WTC11 (cell line): ENCODE data around the gene ATOSB. TPM values are rescaled to one million over a fixed set of nuclear protein-coding genes. Genes with fewer than 3 reads are reported as not detected.
A peak's percentile ranks its signal among the peaks of the same experiment; 100 is the strongest.

ENCODE experiments used
- ATAC-seq: fragments of 200-7000 bp; cut with Tn5 transposase; 2 replicates; pipeline ENCODE4 v1.10.0; 2021; ENCODE audit warnings: mild to moderate bottlenecking, moderate library complexity
- CTCF ChIA-PET: fragments of 300-600 bp; sonication (Branson Sonifier 250); formaldehyde crosslinking; loops from one replicate; lab custom pipeline; 2021; ENCODE audit warnings: antibody characterized with exemption; lab: Charles Lee
- POLR2A ChIA-PET: fragments of 350-600 bp; sonication (Branson Sonifier 250); formaldehyde crosslinking; loops from one replicate; lab custom pipeline; 2021; ENCODE audit warnings: antibody characterized with exemption; lab: Charles Lee
- DNase-seq: peaks from one replicate; pipeline ENCODE4 v3.0.0; 2021; ENCODE audit warnings: low spot score
- H3K27ac Mint-ChIP-seq: 2 replicates; pipeline ENCODE4 v1.8.0; 2021; ENCODE audit warnings: mixed read lengths
- H3K27me3 Mint-ChIP-seq: 2 replicates; pipeline ENCODE4 v1.8.0; 2021; ENCODE audit warnings: low read depth, mild to moderate bottlenecking, moderate library complexity, mixed read lengths
- H3K36me3 Mint-ChIP-seq: 2 replicates; pipeline ENCODE4 v1.8.0; 2021; ENCODE audit warnings: mixed read lengths
- H3K4me1 Mint-ChIP-seq: 2 replicates; pipeline ENCODE4 v1.8.0; 2022; ENCODE audit warnings: mixed read lengths
- H3K4me3 Mint-ChIP-seq: 2 replicates; pipeline ENCODE4 v1.8.0; 2021; ENCODE audit warnings: mild to moderate bottlenecking, moderate library complexity, mixed read lengths
- H3K9me3 Mint-ChIP-seq: 2 replicates; pipeline ENCODE4 v1.8.0; 2021; ENCODE audit warnings: mixed read lengths
- AR ChIP-seq: fragments of 250-450 bp; sonication (Bioruptor Pico); IDR thresholded peaks from 2 replicates; pipeline ENCODE4 v1.9.0; 2021; ENCODE audit warnings: mild to moderate bottlenecking
- ETV6 ChIP-seq: sonication (generic); formaldehyde crosslinking; IDR thresholded peaks from 2 replicates; pipeline ENCODE4 v1.8.1; 2022; ENCODE audit warnings: mild to moderate bottlenecking, missing genetic modification reagents
- MYBL2 ChIP-seq: sonication (generic); formaldehyde crosslinking; IDR thresholded peaks from 2 replicates; pipeline ENCODE4 v1.8.1; 2023; ENCODE audit warnings: mild to moderate bottlenecking, moderate library complexity, missing genetic modification reagents
- NR3C1 ChIP-seq: sonication (generic); formaldehyde crosslinking; conservative IDR thresholded peaks from 2 replicates; pipeline ENCODE4 v1.8.1; 2023; ENCODE audit warnings: low read depth, mild to moderate bottlenecking, missing genetic modification reagents
- RELA ChIP-seq: sonication (generic); formaldehyde crosslinking; IDR thresholded peaks from 2 replicates; pipeline ENCODE4 v1.8.1; 2022; ENCODE audit warnings: missing genetic modification reagents, mild to moderate bottlenecking, borderline replicate concordance
- SOX15 ChIP-seq: fragments of 250-450 bp; sonication (Bioruptor Pico); IDR thresholded peaks from 2 replicates; pipeline ENCODE4 v1.9.0; 2021; ENCODE audit warnings: mild to moderate bottlenecking
- ZNF138 ChIP-seq: sonication (generic); formaldehyde crosslinking; conservative IDR thresholded peaks from 2 replicates; pipeline ENCODE4 v1.8.1; 2022; ENCODE audit warnings: mild to moderate bottlenecking, moderate library complexity, missing genetic modification reagents
- total RNA-seq: library from RNA; stranded (reverse); gene quantifications from 3 replicates; pipeline ENCODE4 v1.2.3, GENCODE V29; 2021
- TF ChIP-seq, protein P1 (sequence below): fragments of 200-600 bp; IDR thresholded peaks from 2 replicates; pipeline ENCODE4 v1.8.0; 2022; ENCODE audit warnings: antibody characterized with exemption
- TF ChIP-seq, protein P2 (sequence below): sonication (generic); formaldehyde crosslinking; IDR thresholded peaks from 2 replicates; pipeline ENCODE4 v1.8.1; 2022; ENCODE audit warnings: low read depth, missing genetic modification reagents, borderline replicate concordance
- TF ChIP-seq, protein P3 (sequence below): sonication (generic); formaldehyde crosslinking; IDR thresholded peaks from 2 replicates; pipeline ENCODE4 v1.8.0; 2023; ENCODE audit warnings: mild to moderate bottlenecking, missing genetic modification reagents
- TF ChIP-seq, protein P4 (sequence below): fragments of 250-450 bp; sonication (Bioruptor Pico); IDR thresholded peaks from 2 replicates; pipeline ENCODE4 v1.9.0; 2021; ENCODE audit warnings: mild to moderate bottlenecking, borderline replicate concordance
- TF ChIP-seq, protein P5 (sequence below): sonication (generic); formaldehyde crosslinking; IDR thresholded peaks from 2 replicates; pipeline ENCODE4 v1.8.0; 2022; ENCODE audit warnings: missing genetic modification reagents

The ATOSB gene
- total RNA-seq, 1 experiment from 2014 or later, result 8.7 TPM

GRCh38 chr9:35164711-35165110 is 49.0 kb upstream of the ATOSB start:
- Mint-ChIP-seq H3K4me3 (no peak overlapping the region), H3K27ac (peak overlapping the region; percentile 0; the same call in 1 of the 2 replicates), H3K9me3 (no peaks in the 10 kb centered on the region), H3K36me3 (no peaks in the 10 kb centered on the region), H3K4me1 (peaks cover 32% of the 10 kb centered on the region), H3K27me3 (no peaks in the 10 kb centered on the region)
- ChIA-PET POLR2A (no interaction called here), CTCF (no interaction called here)
- no peak for DNase-seq
- ATAC-seq, result no peak
- TF ChIP-seq RELA (CRISPR knock-in tag) (no peak), MYBL2 (no peak)
- TF ChIP-seq, protein P1, sequence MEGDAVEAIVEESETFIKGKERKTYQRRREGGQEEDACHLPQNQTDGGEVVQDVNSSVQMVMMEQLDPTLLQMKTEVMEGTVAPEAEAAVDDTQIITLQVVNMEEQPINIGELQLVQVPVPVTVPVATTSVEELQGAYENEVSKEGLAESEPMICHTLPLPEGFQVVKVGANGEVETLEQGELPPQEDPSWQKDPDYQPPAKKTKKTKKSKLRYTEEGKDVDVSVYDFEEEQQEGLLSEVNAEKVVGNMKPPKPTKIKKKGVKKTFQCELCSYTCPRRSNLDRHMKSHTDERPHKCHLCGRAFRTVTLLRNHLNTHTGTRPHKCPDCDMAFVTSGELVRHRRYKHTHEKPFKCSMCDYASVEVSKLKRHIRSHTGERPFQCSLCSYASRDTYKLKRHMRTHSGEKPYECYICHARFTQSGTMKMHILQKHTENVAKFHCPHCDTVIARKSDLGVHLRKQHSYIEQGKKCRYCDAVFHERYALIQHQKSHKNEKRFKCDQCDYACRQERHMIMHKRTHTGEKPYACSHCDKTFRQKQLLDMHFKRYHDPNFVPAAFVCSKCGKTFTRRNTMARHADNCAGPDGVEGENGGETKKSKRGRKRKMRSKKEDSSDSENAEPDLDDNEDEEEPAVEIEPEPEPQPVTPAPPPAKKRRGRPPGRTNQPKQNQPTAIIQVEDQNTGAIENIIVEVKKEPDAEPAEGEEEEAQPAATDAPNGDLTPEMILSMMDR, result no peak

- H3K36me3 Mint-ChIP-seq, result no peaks in the 10 kb centered on the region
- POLR2A ChIA-PET, result no interaction called here
- H3K9me3 Mint-ChIP-seq, result no peaks in the 10 kb centered on the region
- CTCF ChIA-PET, result interaction anchor here (2.0 to 3.0 kb wide), 3 partner anchors 46 to 49 kb away, joined by 8 to 19 read pairs (median 16); partner anchors contain the start of gene ATOSB
- DNase-seq, result no peak
- peak overlapping the region; percentile 96 for H3K4me3 Mint-ChIP-seq
- TF ChIP-seq NR3C1 (CRISPR knock-in tag) (no peak), ZNF138 (CRISPR knock-in tag) (no peak)
- TF ChIP-seq, protein P2, sequence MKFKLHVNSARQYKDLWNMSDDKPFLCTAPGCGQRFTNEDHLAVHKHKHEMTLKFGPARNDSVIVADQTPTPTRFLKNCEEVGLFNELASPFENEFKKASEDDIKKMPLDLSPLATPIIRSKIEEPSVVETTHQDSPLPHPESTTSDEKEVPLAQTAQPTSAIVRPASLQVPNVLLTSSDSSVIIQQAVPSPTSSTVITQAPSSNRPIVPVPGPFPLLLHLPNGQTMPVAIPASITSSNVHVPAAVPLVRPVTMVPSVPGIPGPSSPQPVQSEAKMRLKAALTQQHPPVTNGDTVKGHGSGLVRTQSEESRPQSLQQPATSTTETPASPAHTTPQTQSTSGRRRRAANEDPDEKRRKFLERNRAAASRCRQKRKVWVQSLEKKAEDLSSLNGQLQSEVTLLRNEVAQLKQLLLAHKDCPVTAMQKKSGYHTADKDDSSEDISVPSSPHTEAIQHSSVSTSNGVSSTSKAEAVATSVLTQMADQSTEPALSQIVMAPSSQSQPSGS (CRISPR knock-in tag), result no peak
- TF ChIP-seq, protein P3, sequence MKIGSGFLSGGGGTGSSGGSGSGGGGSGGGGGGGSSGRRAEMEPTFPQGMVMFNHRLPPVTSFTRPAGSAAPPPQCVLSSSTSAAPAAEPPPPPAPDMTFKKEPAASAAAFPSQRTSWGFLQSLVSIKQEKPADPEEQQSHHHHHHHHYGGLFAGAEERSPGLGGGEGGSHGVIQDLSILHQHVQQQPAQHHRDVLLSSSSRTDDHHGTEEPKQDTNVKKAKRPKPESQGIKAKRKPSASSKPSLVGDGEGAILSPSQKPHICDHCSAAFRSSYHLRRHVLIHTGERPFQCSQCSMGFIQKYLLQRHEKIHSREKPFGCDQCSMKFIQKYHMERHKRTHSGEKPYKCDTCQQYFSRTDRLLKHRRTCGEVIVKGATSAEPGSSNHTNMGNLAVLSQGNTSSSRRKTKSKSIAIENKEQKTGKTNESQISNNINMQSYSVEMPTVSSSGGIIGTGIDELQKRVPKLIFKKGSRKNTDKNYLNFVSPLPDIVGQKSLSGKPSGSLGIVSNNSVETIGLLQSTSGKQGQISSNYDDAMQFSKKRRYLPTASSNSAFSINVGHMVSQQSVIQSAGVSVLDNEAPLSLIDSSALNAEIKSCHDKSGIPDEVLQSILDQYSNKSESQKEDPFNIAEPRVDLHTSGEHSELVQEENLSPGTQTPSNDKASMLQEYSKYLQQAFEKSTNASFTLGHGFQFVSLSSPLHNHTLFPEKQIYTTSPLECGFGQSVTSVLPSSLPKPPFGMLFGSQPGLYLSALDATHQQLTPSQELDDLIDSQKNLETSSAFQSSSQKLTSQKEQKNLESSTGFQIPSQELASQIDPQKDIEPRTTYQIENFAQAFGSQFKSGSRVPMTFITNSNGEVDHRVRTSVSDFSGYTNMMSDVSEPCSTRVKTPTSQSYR (CRISPR knock-in tag), result no peak
- TF ChIP-seq, all 79 proteins: peak for 0
- no peak overlapping the region for H3K27ac Mint-ChIP-seq
- no peak for ATAC-seq
- H3K4me1 Mint-ChIP-seq, result peaks cover 42% of the 10 kb centered on the region
- H3K27me3 Mint-ChIP-seq, result no peaks in the 10 kb centered on the region
Measured at GRCh38 chr9:35163413-35163812, 47.8 kb upstream of the ATOSB start.

DNA sequence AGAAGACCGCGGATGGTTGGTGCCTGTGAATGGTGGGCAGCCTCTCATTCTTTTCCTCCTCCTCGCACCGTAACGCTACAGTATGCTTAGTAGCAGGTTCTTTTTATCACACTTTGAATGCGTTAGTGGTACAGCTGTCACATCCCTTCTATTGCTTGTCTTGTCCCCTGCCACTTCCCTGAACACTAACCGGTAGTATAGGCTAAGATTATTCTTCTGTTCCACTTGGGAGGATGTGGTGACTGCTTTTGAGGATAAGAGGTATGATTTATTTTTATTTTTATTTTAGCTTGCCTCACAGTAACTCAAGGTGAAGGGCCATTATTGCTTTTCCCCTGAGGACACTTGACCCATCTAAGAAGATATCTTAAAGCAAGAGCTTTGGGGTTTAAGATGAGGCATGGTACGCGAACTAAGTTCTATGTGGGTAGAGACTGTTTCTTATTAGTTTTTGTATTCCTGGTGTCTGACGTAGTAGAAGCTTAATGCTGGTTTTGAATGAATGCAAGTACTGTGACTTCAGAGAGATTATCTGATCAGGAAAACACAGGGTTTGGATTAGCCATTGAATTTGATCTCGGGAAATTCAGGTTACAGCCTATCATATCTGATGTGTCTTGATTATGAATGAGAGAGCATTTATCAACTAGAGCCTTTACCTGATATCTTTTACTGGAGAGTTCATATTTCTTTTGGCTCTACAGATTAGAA is 47.1 kb upstream of the ATOSB start:
- no peak for DNase-seq
- peaks cover 42% of the 10 kb centered on the region for H3K4me1 Mint-ChIP-seq
- ChIA-PET CTCF (interaction anchor here (0.9 to 3.0 kb wide), 5 partner anchors 46 to 628 kb away, joined by 3 to 20 read pairs (median 16); partner anchors contain the start of gene ATOSB), POLR2A (interaction anchor here (0.6 to 1.3 kb wide), 3 partner anchors 46 to 378 kb away, joined by 3 to 5 read pairs (median 3); partner anchors contain the start of gene STOML2)
- no peak for ATAC-seq
- H3K36me3 Mint-ChIP-seq, result no peaks in the 10 kb centered on the region
- H3K4me3 Mint-ChIP-seq, result peak overlapping the region; percentile 96
- H3K27ac Mint-ChIP-seq, result peak overlapping the region; percentile 91
- no peaks in the 10 kb centered on the region for H3K9me3 Mint-ChIP-seq
- no peaks in the 10 kb centered on the region for H3K27me3 Mint-ChIP-seq
- TF ChIP-seq, protein P4, sequence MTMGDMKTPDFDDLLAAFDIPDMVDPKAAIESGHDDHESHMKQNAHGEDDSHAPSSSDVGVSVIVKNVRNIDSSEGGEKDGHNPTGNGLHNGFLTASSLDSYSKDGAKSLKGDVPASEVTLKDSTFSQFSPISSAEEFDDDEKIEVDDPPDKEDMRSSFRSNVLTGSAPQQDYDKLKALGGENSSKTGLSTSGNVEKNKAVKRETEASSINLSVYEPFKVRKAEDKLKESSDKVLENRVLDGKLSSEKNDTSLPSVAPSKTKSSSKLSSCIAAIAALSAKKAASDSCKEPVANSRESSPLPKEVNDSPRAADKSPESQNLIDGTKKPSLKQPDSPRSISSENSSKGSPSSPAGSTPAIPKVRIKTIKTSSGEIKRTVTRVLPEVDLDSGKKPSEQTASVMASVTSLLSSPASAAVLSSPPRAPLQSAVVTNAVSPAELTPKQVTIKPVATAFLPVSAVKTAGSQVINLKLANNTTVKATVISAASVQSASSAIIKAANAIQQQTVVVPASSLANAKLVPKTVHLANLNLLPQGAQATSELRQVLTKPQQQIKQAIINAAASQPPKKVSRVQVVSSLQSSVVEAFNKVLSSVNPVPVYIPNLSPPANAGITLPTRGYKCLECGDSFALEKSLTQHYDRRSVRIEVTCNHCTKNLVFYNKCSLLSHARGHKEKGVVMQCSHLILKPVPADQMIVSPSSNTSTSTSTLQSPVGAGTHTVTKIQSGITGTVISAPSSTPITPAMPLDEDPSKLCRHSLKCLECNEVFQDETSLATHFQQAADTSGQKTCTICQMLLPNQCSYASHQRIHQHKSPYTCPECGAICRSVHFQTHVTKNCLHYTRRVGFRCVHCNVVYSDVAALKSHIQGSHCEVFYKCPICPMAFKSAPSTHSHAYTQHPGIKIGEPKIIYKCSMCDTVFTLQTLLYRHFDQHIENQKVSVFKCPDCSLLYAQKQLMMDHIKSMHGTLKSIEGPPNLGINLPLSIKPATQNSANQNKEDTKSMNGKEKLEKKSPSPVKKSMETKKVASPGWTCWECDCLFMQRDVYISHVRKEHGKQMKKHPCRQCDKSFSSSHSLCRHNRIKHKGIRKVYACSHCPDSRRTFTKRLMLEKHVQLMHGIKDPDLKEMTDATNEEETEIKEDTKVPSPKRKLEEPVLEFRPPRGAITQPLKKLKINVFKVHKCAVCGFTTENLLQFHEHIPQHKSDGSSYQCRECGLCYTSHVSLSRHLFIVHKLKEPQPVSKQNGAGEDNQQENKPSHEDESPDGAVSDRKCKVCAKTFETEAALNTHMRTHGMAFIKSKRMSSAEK (CRISPR knock-in tag), result no peak
- TF ChIP-seq AR (no peak), ETV6 (CRISPR knock-in tag) (no peak), SOX15 (CRISPR knock-in tag) (no peak)
- TF ChIP-seq, protein P5, sequence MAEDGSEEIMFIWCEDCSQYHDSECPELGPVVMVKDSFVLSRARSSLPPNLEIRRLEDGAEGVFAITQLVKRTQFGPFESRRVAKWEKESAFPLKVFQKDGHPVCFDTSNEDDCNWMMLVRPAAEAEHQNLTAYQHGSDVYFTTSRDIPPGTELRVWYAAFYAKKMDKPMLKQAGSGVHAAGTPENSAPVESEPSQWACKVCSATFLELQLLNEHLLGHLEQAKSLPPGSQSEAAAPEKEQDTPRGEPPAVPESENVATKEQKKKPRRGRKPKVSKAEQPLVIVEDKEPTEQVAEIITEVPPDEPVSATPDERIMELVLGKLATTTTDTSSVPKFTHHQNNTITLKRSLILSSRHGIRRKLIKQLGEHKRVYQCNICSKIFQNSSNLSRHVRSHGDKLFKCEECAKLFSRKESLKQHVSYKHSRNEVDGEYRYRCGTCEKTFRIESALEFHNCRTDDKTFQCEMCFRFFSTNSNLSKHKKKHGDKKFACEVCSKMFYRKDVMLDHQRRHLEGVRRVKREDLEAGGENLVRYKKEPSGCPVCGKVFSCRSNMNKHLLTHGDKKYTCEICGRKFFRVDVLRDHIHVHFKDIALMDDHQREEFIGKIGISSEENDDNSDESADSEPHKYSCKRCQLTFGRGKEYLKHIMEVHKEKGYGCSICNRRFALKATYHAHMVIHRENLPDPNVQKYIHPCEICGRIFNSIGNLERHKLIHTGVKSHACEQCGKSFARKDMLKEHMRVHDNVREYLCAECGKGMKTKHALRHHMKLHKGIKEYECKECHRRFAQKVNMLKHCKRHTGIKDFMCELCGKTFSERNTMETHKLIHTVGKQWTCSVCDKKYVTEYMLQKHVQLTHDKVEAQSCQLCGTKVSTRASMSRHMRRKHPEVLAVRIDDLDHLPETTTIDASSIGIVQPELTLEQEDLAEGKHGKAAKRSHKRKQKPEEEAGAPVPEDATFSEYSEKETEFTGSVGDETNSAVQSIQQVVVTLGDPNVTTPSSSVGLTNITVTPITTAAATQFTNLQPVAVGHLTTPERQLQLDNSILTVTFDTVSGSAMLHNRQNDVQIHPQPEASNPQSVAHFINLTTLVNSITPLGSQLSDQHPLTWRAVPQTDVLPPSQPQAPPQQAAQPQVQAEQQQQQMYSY (CRISPR knock-in tag), result no peak
